H1 (cell line): ENCODE measurements around the gene ZBP1. TPM values are rescaled to one million over a fixed set of nuclear protein-coding genes. Genes with fewer than 3 reads are reported as not detected.

ENCODE experiments used
- CTCF ChIA-PET: fragments of 300-600 bp; sonication (Branson Sonifier 250); formaldehyde crosslinking; loops from one replicate; lab custom pipeline; 2021; ENCODE audit not compliant: partially characterized antibody; lab: Charles Lee
- POLR2A ChIA-PET: fragments of 300-600 bp; sonication (Branson Sonifier 250); formaldehyde crosslinking; loops from one replicate; lab custom pipeline; 2021; ENCODE audit warnings: inconsistent platforms; ENCODE audit not compliant: partially characterized antibody; lab: Charles Lee
- DNase-seq, 2 experiments: peaks; one replicate each; pipeline versions ENCODE4 v3.0.0 to v3.0.0-alpha.2; 2010 to 2022; ENCODE audit warnings: low spot score in 2 of 2, low read depth in 1 of 2, mixed read lengths in 1 of 2
- FAIRE-seq: peaks from 2 replicates; lab custom pipeline; 2011; peaks lifted over from hg19 to GRCh38; lab: Jason Lieb, UNC
- H2AFZ ChIP-seq: 2 replicates; pipeline ENCODE4 v1.8.1; 2012; ENCODE audit warnings: low read length, inconsistent platforms
- H2AK5ac ChIP-seq: 2 replicates; pipeline ENCODE4 v1.6.1; 2013; ENCODE audit warnings: low read depth, low read length
- H2BK120ac ChIP-seq: replicated peaks from 2 replicates; pipeline ENCODE3; 2013; ENCODE audit warnings: low read depth, low read length, inconsistent platforms
- H2BK12ac ChIP-seq: 2 replicates; pipeline ENCODE4 v1.6.1; 2013; ENCODE audit warnings: low read depth, low read length
- H2BK15ac ChIP-seq: 2 replicates; pipeline ENCODE4 v1.6.1; 2013; ENCODE audit warnings: low read length
- H2BK20ac ChIP-seq: 2 replicates; pipeline ENCODE4 v1.6.1; 2013; ENCODE audit warnings: low read length
- H2BK5ac ChIP-seq: 2 replicates; pipeline ENCODE4 v1.6.1; 2013; ENCODE audit warnings: low read depth, low read length
- H3K14ac ChIP-seq: 2 replicates; pipeline ENCODE4 v1.6.1; 2013; ENCODE audit warnings: inconsistent platforms; ENCODE audit not compliant: insufficient read length
- H3K18ac ChIP-seq: 2 replicates; pipeline ENCODE4 v1.6.1; 2013; ENCODE audit warnings: low read length; ENCODE audit errors: extremely low read depth
- H3K23ac ChIP-seq: 2 replicates; pipeline ENCODE4 v1.6.1; 2013; ENCODE audit warnings: inconsistent platforms; ENCODE audit not compliant: insufficient read length
- H3K23me2 ChIP-seq: 2 replicates; pipeline ENCODE4 v1.6.1; 2013; ENCODE audit warnings: low read depth, low read length
- H3K27ac ChIP-seq: 2 replicates; pipeline ENCODE4 v1.6.1; 2011; ENCODE audit warnings: low read depth, low read length, inconsistent platforms
- H3K27me3 ChIP-seq, 4 experiments: replicated peaks in 1 of 4; 1 replicate in 1 of 4; 2 replicates in 3 of 4; pipeline versions ENCODE4 v1.6.1 to v1.8.1; 2011 to 2013; ENCODE audit warnings: low read length in 3 of 4, mild to moderate bottlenecking in 3 of 4, inconsistent platforms in 2 of 4, mixed read lengths in 2 of 4, moderate library complexity in 1 of 4; ENCODE audit not compliant: control insufficient read depth in 3 of 4, insufficient read depth in 3 of 4; ENCODE audit errors: extremely low read depth in 1 of 4
- H3K36me3 ChIP-seq, 4 experiments: 2 replicates each; pipeline versions ENCODE4 v1.6.1 to v1.8.1; 2011 to 2013; ENCODE audit warnings: mild to moderate bottlenecking in 4 of 4, low read length in 3 of 4, moderate library complexity in 2 of 4, control low read depth in 1 of 4, inconsistent platforms in 1 of 4; ENCODE audit not compliant: insufficient read depth in 4 of 4, control insufficient read depth in 2 of 4
- H3K4ac ChIP-seq: replicated peaks from 2 replicates; pipeline ENCODE3; 2013; ENCODE audit warnings: low read length, low read depth, mixed read lengths, inconsistent platforms; ENCODE audit not compliant: insufficient read length
- H3K4me1 ChIP-seq, 4 experiments: replicated peaks in 1 of 4; 1 replicate in 1 of 4; 2 replicates in 3 of 4; pipeline versions ENCODE4 v1.6.1 to v1.8.1; 2011 to 2013; ENCODE audit warnings: low read length in 3 of 4, inconsistent platforms in 2 of 4, mixed read lengths in 1 of 4; ENCODE audit not compliant: insufficient read depth in 4 of 4, control insufficient read depth in 3 of 4
- H3K4me2 ChIP-seq, 2 experiments: 2 replicates each; pipeline versions ENCODE4 v1.6.1 to v1.8.1; 2011 to 2013; ENCODE audit warnings: low read depth in 2 of 2, low read length in 2 of 2, control low read depth in 1 of 2, inconsistent platforms in 1 of 2, mild to moderate bottlenecking in 1 of 2; ENCODE audit not compliant: insufficient read depth in 1 of 2
- H3K4me3 ChIP-seq, 4 experiments: fragments of 200-600, 300-600 bp in 1 of 4; sonication (generic), shearing (Covaris generic), sonication (Bioruptor Twin) in 1 of 4; 2 replicates each; pipeline versions ENCODE4 v1.5.1 to v1.8.1; 2011 to 2016; ENCODE audit warnings: low read length in 4 of 4, low read depth in 3 of 4, control low read depth in 2 of 4, inconsistent platforms in 2 of 4, mild to moderate bottlenecking in 2 of 4, mixed read lengths in 1 of 4, moderate library complexity in 1 of 4; ENCODE audit not compliant: insufficient read depth in 2 of 4; ENCODE audit errors: extremely low read depth in 1 of 4
- H3K56ac ChIP-seq: replicated peaks from 2 replicates; pipeline ENCODE3; 2013; ENCODE audit warnings: low read depth, mild to moderate bottlenecking, mixed read lengths, low read length, inconsistent platforms; ENCODE audit not compliant: insufficient read length
- H3K79me1 ChIP-seq: 2 replicates; pipeline ENCODE4 v1.6.1; 2013; ENCODE audit warnings: low read depth, low read length, control low read depth
- H3K79me2 ChIP-seq, 2 experiments: 2 replicates each; pipeline versions ENCODE4 v1.6.1 to v1.8.1; 2012 to 2013; ENCODE audit warnings: low read length in 2 of 2, mild to moderate bottlenecking in 2 of 2, inconsistent platforms in 1 of 2; ENCODE audit not compliant: insufficient read depth in 2 of 2, control insufficient read depth in 1 of 2
- H3K9ac ChIP-seq, 4 experiments: replicated peaks in 1 of 4; 1 replicate in 1 of 4; 2 replicates in 3 of 4; pipeline versions ENCODE4 v1.6.1 to v1.8.1; 2011 to 2013; ENCODE audit warnings: low read depth in 3 of 4, low read length in 3 of 4, control low read depth in 2 of 4, mild to moderate bottlenecking in 2 of 4, moderate library complexity in 2 of 4, inconsistent platforms in 1 of 4; ENCODE audit errors: extremely low read depth in 1 of 4
- H3K9me3 ChIP-seq, 2 experiments: 2 replicates each; pipeline versions ENCODE4 v1.6.1 to v1.8.1; 2012 to 2013; ENCODE audit warnings: mild to moderate bottlenecking in 2 of 2, moderate library complexity in 2 of 2, control low read depth in 1 of 2, inconsistent platforms in 1 of 2, low read depth in 1 of 2, low read length in 1 of 2, mixed read lengths in 1 of 2; ENCODE audit not compliant: insufficient read depth in 2 of 2
- H4K20me1 ChIP-seq, 2 experiments: replicated peaks in 1 of 2; 2 replicates each; pipeline versions ENCODE3 to v1.8.1; 2011 to 2013; ENCODE audit warnings: inconsistent platforms in 2 of 2, low read length in 2 of 2, mild to moderate bottlenecking in 1 of 2; ENCODE audit not compliant: insufficient read depth in 2 of 2, control insufficient read depth in 1 of 2
- H4K5ac ChIP-seq: 2 replicates; pipeline ENCODE4 v1.6.1; 2013; ENCODE audit warnings: low read length, low read depth, mixed read lengths, inconsistent platforms; ENCODE audit not compliant: insufficient read length
- H4K8ac ChIP-seq: 2 replicates; pipeline ENCODE4 v1.8.0; 2013; ENCODE audit warnings: mild to moderate bottlenecking, moderate library complexity, low read length, inconsistent platforms; ENCODE audit not compliant: insufficient read depth; ENCODE audit errors: extremely low read depth
- H4K91ac ChIP-seq: replicated peaks from 2 replicates; pipeline ENCODE3; 2013; ENCODE audit warnings: low read length, mixed read lengths, inconsistent platforms; ENCODE audit not compliant: insufficient read length
- GABPA ChIP-seq: IDR thresholded peaks from 2 replicates; pipeline ENCODE4 v1.6.1; 2011; ENCODE audit warnings: mild to moderate bottlenecking, low read length, moderate library complexity, borderline replicate concordance; ENCODE audit not compliant: insufficient read depth
- SP1 ChIP-seq: IDR thresholded peaks from 2 replicates; pipeline ENCODE4 v1.6.1; 2011; ENCODE audit warnings: low read depth, low read length
- WGBS, 2 experiments: shearing (Covaris generic) in 1 of 2; methylation state at CpG; one replicate each; pipeline versions ENCODE4 v1.1.6 to v1.1.7; 2013 to 2015; ENCODE audit warnings: low lambda C conversion rate in 2 of 2, mixed read lengths in 2 of 2, inconsistent platforms in 1 of 2, low coverage in 1 of 2, missing lambda C conversion rate in 1 of 2; ENCODE audit not compliant: insufficient replicate concordance in 2 of 2, insufficient coverage in 1 of 2, insufficient read length in 1 of 2; ENCODE audit errors: extremely low coverage in 1 of 2, missing lambda C conversion rate in 1 of 2; 5-methylcytosine and 5-hydroxymethylcytosine counted together
- polyA plus RNA-seq, 7 experiments: library from polyadenylated mRNA; depleted of rRNA in 3 of 7; stranded (reverse) in 5 of 7; unstranded in 2 of 7; fragments of >200 nt in 5 of 7; fragments of 200-250 nt in 2 of 7; gene quantifications; 1 replicate in 5 of 7; 2 replicates in 1 of 7; 4 replicates in 1 of 7; pipeline versions ENCODE4 v1.2.1 to v1.2.3, GENCODE V29; 2011 to 2013; ENCODE audit warnings: missing spikeins in 2 of 7, mixed read lengths in 2 of 7
- total RNA-seq: library from RNA; stranded (reverse); fragmentation: NEBNext Ultra II Directional; extraction: Animal tissue kit (Norgen Biotek cat#: 25700); gene quantifications from 2 replicates; pipeline ENCODE4 v1.2.1, GENCODE V29; 2021

The ZBP1 gene
- total and polyA plus RNA-seq, 2 of the 8 experiments (the other 6 are each of a cell fraction or from before 2014, with no cell fraction given): not detected

GRCh38 chr20:57625181-57625958, 5.1 kb upstream of the ZBP1 start:
- Histone ChIP-seq H3K56ac (no peak overlapping the region), H3K79me2 (no peaks in the 10 kb centered on the region), H2AK5ac (no peak overlapping the region), H3K4me3 (no peak overlapping the region), H4K20me1 (no peaks in the 10 kb centered on the region), H2BK120ac (no peak overlapping the region), H4K91ac (no peak overlapping the region), H4K5ac (no peak overlapping the region), H2BK5ac (no peak overlapping the region), H2BK15ac (no peak overlapping the region), H3K14ac (no peak overlapping the region), H3K79me1 (no peaks in the 10 kb centered on the region), H3K9me3 (no peaks in the 10 kb centered on the region; a peak in 3 of 4 replicates), H3K27me3 (no peaks in the 10 kb centered on the region), H2BK20ac (no peak overlapping the region), H3K4me2 (no peak overlapping the region), H3K23ac (no peak overlapping the region), H2AFZ (no peak overlapping the region), H3K4me1 (no peaks in the 10 kb centered on the region), H3K9ac (no peak overlapping the region), H3K23me2 (no peaks in the 10 kb centered on the region), H3K27ac (no peak overlapping the region), H4K8ac (no peak overlapping the region), H3K36me3 (no peaks in the 10 kb centered on the region), H3K18ac (no peak overlapping the region), H3K4ac (no peak overlapping the region), H2BK12ac (no peak overlapping the region)
- 86% methylated on average over 7 of the region's 7 CpGs; no CpG with 5 or more reads in 1 of the 2 experiments for WGBS, 2 experiments
- TF ChIP-seq SP1 (no peak), GABPA (no peak)
- ChIA-PET POLR2A (no interaction called here), CTCF (interaction anchor here (1.0 to 4.3 kb wide), 3 partner anchors 23 to 41 kb away, joined by 3 to 19 read pairs (median 3); no protein-coding TSS in a partner anchor)
- no peak for FAIRE-seq
- peak in 1 of 2 experiments; percentile 1 for DNase-seq
